K562 (cell line): ENCODE measurements around the gene TTLL10. TPM values are rescaled to one million over a fixed set of nuclear protein-coding genes. Genes with fewer than 3 reads are reported as not detected.

Source experiments
- ATAC-seq: fragments of 200-7000 bp; cut with Tn5 transposase; 3 replicates; pipeline ENCODE4 v1.9.1; 2020; ENCODE audit warnings: moderate library complexity
- BruUV-seq: library from RNA; stranded (reverse); fragments of 400-500 nt; replicated peaks from 2 replicates; lab custom pipeline; 2021; lab: Mats Ljungman, UMichigan
- CTCF ChIA-PET: fragments of 300-600 bp; formaldehyde crosslinking; extraction: SDS; loops from one replicate; lab custom pipeline; 2021; ENCODE audit warnings: low intra/inter-chr PET ratio; lab: Yijun Ruan, JAX
- POLR2A ChIA-PET: fragments of 300-600, 350-650 bp; sonication (Branson Sonifier 250); formaldehyde crosslinking; extraction: SDS; loops from one replicate; lab custom pipeline; 2021; ENCODE audit warnings: antibody characterized with exemption, inconsistent platforms; lab: Yijun Ruan, JAX
- DNase-seq, 4 experiments: peaks; one replicate each; pipeline versions ENCODE4 v3.0.0 to v3.0.0-alpha.2; 2011 to 2018; ENCODE audit warnings: low spot score in 3 of 4, mixed read lengths in 3 of 4; ENCODE audit errors: extremely low read depth in 1 of 4
- FAIRE-seq: peaks from 2 replicates; lab custom pipeline; 2011; peaks lifted over from hg19 to GRCh38; lab: Jason Lieb, UNC
- H2AFZ ChIP-seq: 2 replicates; pipeline ENCODE4 v1.6.0; 2011; ENCODE audit warnings: low read depth, low read length, control low read depth, inconsistent platforms
- H3K27ac ChIP-seq: fragments of 200-600 bp; 3 replicates; pipeline ENCODE4 v1.8.0; 2011; ENCODE audit warnings: low read depth, mild to moderate bottlenecking, control low read depth, inconsistent platforms, low read length, moderate library complexity, mixed read lengths; ENCODE audit errors: extremely low read depth
- H3K27me3 ChIP-seq, 2 experiments: fragments of 300-600 bp in 1 of 2; 2 replicates in 1 of 2; 3 replicates in 1 of 2; pipeline versions ENCODE4 v1.6.0 to v1.8.0; 2011; ENCODE audit warnings: inconsistent platforms in 2 of 2, low read length in 2 of 2, mild to moderate bottlenecking in 1 of 2, mixed read lengths in 1 of 2, moderate library complexity in 1 of 2; ENCODE audit not compliant: control insufficient read depth in 2 of 2, insufficient read depth in 2 of 2
- H3K36me3 ChIP-seq: fragments of 300-600 bp; 3 replicates; pipeline ENCODE4 v1.8.0; 2011; ENCODE audit warnings: mild to moderate bottlenecking, low read length, inconsistent platforms; ENCODE audit not compliant: control insufficient read depth, insufficient read depth
- H3K4me1 ChIP-seq, 2 experiments: fragments of 200-600 bp in 1 of 2; replicated peaks in 1 of 2; 2 replicates in 1 of 2; 3 replicates in 1 of 2; pipeline versions ENCODE4 v1.5.1 to v1.8.0; 2011; ENCODE audit warnings: inconsistent platforms in 2 of 2, low read length in 2 of 2, mild to moderate bottlenecking in 1 of 2, mixed read lengths in 1 of 2, moderate library complexity in 1 of 2; ENCODE audit not compliant: control insufficient read depth in 2 of 2, insufficient read depth in 2 of 2
- H3K4me2 ChIP-seq: 2 replicates; pipeline ENCODE4 v1.6.1; 2011; ENCODE audit warnings: low read length, control low read depth, inconsistent platforms, mixed read lengths; ENCODE audit not compliant: insufficient read depth
- H3K4me3 ChIP-seq: fragments of 200-600 bp; sonication (generic), shearing (Covaris generic); 2 replicates; pipeline ENCODE4 v1.5.1; 2016; ENCODE audit warnings: control low read depth, inconsistent platforms
- H3K79me2 ChIP-seq: fragments of 200-600 bp; 3 replicates; pipeline ENCODE4 v1.8.0; 2011; ENCODE audit warnings: low read length, inconsistent platforms; ENCODE audit not compliant: control insufficient read depth, insufficient read depth
- H3K9ac ChIP-seq, 2 experiments: 2 replicates each; pipeline versions ENCODE4 v1.6.0 to v1.6.1; 2011; ENCODE audit warnings: low read depth in 2 of 2, low read length in 2 of 2, control low read depth in 1 of 2, inconsistent platforms in 1 of 2, mild to moderate bottlenecking in 1 of 2, mixed read lengths in 1 of 2; ENCODE audit not compliant: insufficient read depth in 1 of 2
- H3K9me1 ChIP-seq: one replicate; pipeline ENCODE4 v1.6.0; 2011; ENCODE audit warnings: inconsistent platforms, mild to moderate bottlenecking, low read length, moderate library complexity; ENCODE audit not compliant: control insufficient read depth, insufficient read depth
- H3K9me3 ChIP-seq: replicated peaks from 2 replicates; pipeline ENCODE4 v1.5.1; 2011; ENCODE audit warnings: low read depth, low read length, inconsistent platforms; ENCODE audit not compliant: control insufficient read depth, insufficient read depth
- H4K20me1 ChIP-seq: replicated peaks from 2 replicates; pipeline ENCODE4 v1.6.1; 2011; ENCODE audit warnings: low read length, inconsistent platforms, mixed read lengths; ENCODE audit not compliant: control insufficient read depth, insufficient read depth
- CEBPZ ChIP-seq: fragments of 150-350 bp; IDR thresholded peaks from 2 replicates; pipeline ENCODE4 v1.6.1; 2014; ENCODE audit warnings: low read depth, mild to moderate bottlenecking, low read length, borderline replicate concordance
- HDAC8 ChIP-seq: fragments of 450-650 bp; IDR thresholded peaks from 2 replicates; pipeline ENCODE4 v1.6.1; 2016; ENCODE audit warnings: mild to moderate bottlenecking, missing genetic modification characterization, moderate library complexity, missing compliant biosample characterization
- NFXL1 ChIP-seq: fragments of 450-650 bp; formaldehyde crosslinking; IDR thresholded peaks from 2 replicates; pipeline ENCODE4 v1.4.0; 2021; ENCODE audit warnings: mild to moderate bottlenecking
- NFYB ChIP-seq: IDR thresholded peaks from 2 replicates; pipeline ENCODE4 v1.6.1; 2011; ENCODE audit warnings: mild to moderate bottlenecking, moderate library complexity; ENCODE audit not compliant: insufficient read length; ENCODE audit errors: extremely low read depth
- POLR2G ChIP-seq: fragments of 200-400 bp; formaldehyde crosslinking; IDR thresholded peaks from 2 replicates; pipeline ENCODE4 v1.6.1; 2017; ENCODE audit warnings: low read depth, mild to moderate bottlenecking, antibody characterized with exemption, low read length, moderate library complexity
- ZBTB33 ChIP-seq: sonication (generic); formaldehyde crosslinking; IDR thresholded peaks from 2 replicates; pipeline ENCODE4 v1.8.1; 2023; ENCODE audit warnings: mild to moderate bottlenecking, missing genetic modification reagents
- WGBS: fragments of 100-300 bp; shearing (Covaris generic); methylation state at CpG from one replicate; pipeline ENCODE4 v1.1.6; 2016; ENCODE audit warnings: low coverage, mixed read lengths; ENCODE audit not compliant: insufficient coverage; ENCODE audit errors: missing lambda C conversion rate; 5-methylcytosine and 5-hydroxymethylcytosine counted together
- in situ Hi-C: fragments of 300-500 bp; cut with MboI; formaldehyde crosslinking; loops from 4 replicates; pipeline ENCODE4 v1.15.0; 2018; ENCODE audit warnings: inconsistent platforms, mixed read lengths
- intact Hi-C: fragments of 100-400 bp; cut with micrococcal nuclease; formaldehyde crosslinking; loops from 2 replicates; pipeline ENCODE4 v1.14.2; 2022
- polyA plus RNA-seq, 8 experiments: library from polyadenylated mRNA; depleted of rRNA in 4 of 8; stranded (reverse) in 5 of 8; unstranded in 3 of 8; fragments of >200 nt; fragmentation: Nextera tagmentation in 2 of 8; fragmentation: Illumina TruSeq in 1 of 8; extraction: Ambion mirVana in 2 of 8; extraction: Trizol in 1 of 8; gene quantifications; 2 replicates each; pipeline versions ENCODE4 v1.2.1 to v1.2.3, GENCODE V29; 2011 to 2014; ENCODE audit warnings: inconsistent platforms in 1 of 8, missing spikeins in 1 of 8
- total RNA-seq, 7 experiments: library from RNA; depleted of rRNA in 6 of 7; stranded (reverse); fragments of >200 nt in 6 of 7; fragmentation: Illumina TruSeq in 2 of 7; extraction: Trizol in 2 of 7; gene quantifications; 2 replicates each; pipeline versions ENCODE4 v1.2.1 to v1.2.3, GENCODE V29; 2011 to 2021; ENCODE audit warnings: low replicate concordance in 1 of 7

Gene TTLL10
- total and polyA plus RNA-seq, 9 of the 15 experiments (the other 6 are each of a cell fraction or from before 2014, with no cell fraction given), result not detected

- peaks cover 0 to 94% of the 10 kb centered on the region in 2 experiments; a peak in 3 of 5 replicates for H3K4me1 ChIP-seq
- no peak for TF ChIP-seq HDAC8
- no peak for TF ChIP-seq CEBPZ
- TF ChIP-seq NFYB, result no peak
- TF ChIP-seq ZBTB33 (CRISPR knock-in tag), result peak; percentile 69
- no peak for TF ChIP-seq NFXL1 (CRISPR knock-in tag)
- TF ChIP-seq POLR2G, result peak; percentile 61
- TF ChIP-seq, all 486 proteins: peak for 2
- FAIRE-seq, result no peak
- Histone ChIP-seq H3K27ac (no peak overlapping the region), H3K9me3 (peaks cover 5% of the 10 kb centered on the region; the same call in 1 of the 2 replicates), H3K9ac (no peak overlapping the region), H3K4me2 (no peak overlapping the region), H3K36me3 (peaks cover 12% of the 10 kb centered on the region; the same call in 1 of the 3 replicates), H3K27me3 (no peaks in the 10 kb centered on the region), H3K79me2 (peaks cover 20% of the 10 kb centered on the region), H3K4me3 (no peak overlapping the region), H2AFZ (no peak overlapping the region), H4K20me1 (no peaks in the 10 kb centered on the region), H3K9me1 (no peaks in the 10 kb centered on the region)
- ChIA-PET CTCF (interaction anchor here (1.1 kb wide), 1 partner anchor 118 kb away, joined by 3 read pairs; no protein-coding TSS in a partner anchor), POLR2A (interaction anchor here (0.8 to 1.1 kb wide), 4 partner anchors 8 to 157 kb away, joined by 3 to 5 read pairs (median 4); no protein-coding TSS in a partner anchor)
- intact Hi-C loops (no loop called here), in situ Hi-C loops (no loop called here)
- 77% methylated on average over 44 of the region's 48 CpGs for WGBS
- no TSS peak for BruUV-seq
- no peak for DNase-seq
- no peak; the same call in 2 of the 3 replicates for ATAC-seq
Measured at GRCh38 chr1:1237874-1238701, 64.4 kb downstream of the TTLL10 start.
